ENCODE results near the gene PRICKLE1.

PRICKLE1 gene

DNA sequence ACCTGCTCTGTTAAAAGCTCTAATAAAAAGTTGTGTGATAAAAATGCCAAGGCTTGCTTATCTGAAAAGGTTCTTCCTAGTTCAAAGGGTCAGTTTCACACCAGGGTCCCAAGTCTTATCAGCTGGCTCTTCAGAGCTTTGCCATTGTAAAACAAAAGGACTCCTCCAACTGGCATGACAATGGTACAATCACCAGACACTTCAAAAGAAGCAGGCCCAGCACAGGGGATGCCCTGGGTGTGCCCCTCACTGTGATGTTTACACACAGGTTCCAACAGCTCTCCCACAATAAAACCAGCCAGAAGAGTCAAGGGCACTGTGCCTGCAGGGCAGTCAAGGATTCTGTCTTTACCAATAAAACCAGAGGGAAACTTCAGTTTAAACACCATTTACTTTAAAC, 78.7 kb downstream of the PRICKLE1 start:
- TF ChIP-seq TAF1 (IDR thresholded peaks at IDR 0.05; ENCODE audit: borderline replicate concordance, insufficient read depth, low read length) (no peak), POLR2AphosphoS5 (IDR thresholded peaks at IDR 0.05; ENCODE audit: low read depth, low read length) (no peak), SIN3A (IDR thresholded peaks at IDR 0.05; ENCODE audit: borderline replicate concordance, insufficient read depth, low read length) (no peak), FOXP2 (optimal IDR thresholded peaks at IDR 0.05; ENCODE audit: borderline replicate concordance, extremely low read depth, extremely low read length, insufficient read depth) (no peak), REST (IDR thresholded peaks at IDR 0.05; ENCODE audit: insufficient read depth in 1 of 2, low read depth in 2 of 2, low read length in 2 of 2) (no peak)

DNA sequence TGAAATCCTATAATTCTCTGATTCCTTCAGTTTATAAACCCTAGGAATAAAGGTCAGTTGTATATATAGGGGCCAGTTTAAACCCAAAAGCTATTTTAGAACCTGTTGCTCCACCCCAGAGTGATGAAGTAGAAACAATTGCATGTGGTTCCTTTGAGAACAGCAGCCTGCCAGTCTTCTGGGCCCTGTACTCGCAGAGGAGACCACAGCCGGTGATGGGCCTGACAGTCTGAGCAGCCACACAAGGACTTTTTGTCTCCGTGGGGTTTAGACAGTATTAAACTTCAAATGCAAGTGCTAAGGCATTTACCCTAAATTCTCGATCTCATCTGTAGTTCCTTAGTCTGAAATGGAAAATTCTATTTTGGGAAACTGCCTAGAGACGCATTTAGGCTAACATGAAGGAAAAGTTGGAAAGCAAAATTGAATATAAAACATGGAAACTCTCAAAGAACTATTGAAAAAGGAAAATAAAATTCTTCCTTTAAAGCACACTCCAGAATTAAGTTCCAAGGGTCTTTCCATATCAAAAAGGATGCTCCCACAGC, 80.6 kb downstream of the PRICKLE1 start:
- no peak for TF ChIP-seq TAF1 (IDR thresholded peaks at IDR 0.05; ENCODE audit: borderline replicate concordance, insufficient read depth, low read length)
- no peak for TF ChIP-seq POLR2AphosphoS5 (IDR thresholded peaks at IDR 0.05; ENCODE audit: low read depth, low read length)
- TF ChIP-seq FOXP2 (optimal IDR thresholded peaks at IDR 0.05; ENCODE audit: borderline replicate concordance, extremely low read depth, extremely low read length, insufficient read depth), result no peak
- TF ChIP-seq REST (IDR thresholded peaks at IDR 0.05; ENCODE audit: insufficient read depth in 1 of 2, low read depth in 2 of 2, low read length in 2 of 2), result no peak
- TF ChIP-seq SIN3A (IDR thresholded peaks at IDR 0.05; ENCODE audit: borderline replicate concordance, insufficient read depth, low read length), result no peak

GRCh38 chr12:42507565-42507964, 82.0 kb downstream of the PRICKLE1 start:
- TF ChIP-seq TAF1 (IDR thresholded peaks at IDR 0.05; ENCODE audit: borderline replicate concordance, insufficient read depth, low read length) (no peak), POLR2AphosphoS5 (IDR thresholded peaks at IDR 0.05; ENCODE audit: low read depth, low read length) (no peak), REST (IDR thresholded peaks at IDR 0.05; ENCODE audit: insufficient read depth in 1 of 2, low read depth in 2 of 2, low read length in 2 of 2) (no peak), FOXP2 (optimal IDR thresholded peaks at IDR 0.05; ENCODE audit: borderline replicate concordance, extremely low read depth, extremely low read length, insufficient read depth) (no peak), SIN3A (IDR thresholded peaks at IDR 0.05; ENCODE audit: borderline replicate concordance, insufficient read depth, low read length) (no peak)

GRCh38 chr12:42507081-42507480, 82.5 kb downstream of the PRICKLE1 start:
- TF ChIP-seq SIN3A (IDR thresholded peaks at IDR 0.05; ENCODE audit: borderline replicate concordance, insufficient read depth, low read length) (no peak), FOXP2 (optimal IDR thresholded peaks at IDR 0.05; ENCODE audit: borderline replicate concordance, extremely low read depth, extremely low read length, insufficient read depth) (no peak), REST (IDR thresholded peaks at IDR 0.05; ENCODE audit: insufficient read depth in 1 of 2, low read depth in 2 of 2, low read length in 2 of 2) (no peak), POLR2AphosphoS5 (IDR thresholded peaks at IDR 0.05; ENCODE audit: low read depth, low read length) (no peak), TAF1 (IDR thresholded peaks at IDR 0.05; ENCODE audit: borderline replicate concordance, insufficient read depth, low read length) (no peak)

DNA sequence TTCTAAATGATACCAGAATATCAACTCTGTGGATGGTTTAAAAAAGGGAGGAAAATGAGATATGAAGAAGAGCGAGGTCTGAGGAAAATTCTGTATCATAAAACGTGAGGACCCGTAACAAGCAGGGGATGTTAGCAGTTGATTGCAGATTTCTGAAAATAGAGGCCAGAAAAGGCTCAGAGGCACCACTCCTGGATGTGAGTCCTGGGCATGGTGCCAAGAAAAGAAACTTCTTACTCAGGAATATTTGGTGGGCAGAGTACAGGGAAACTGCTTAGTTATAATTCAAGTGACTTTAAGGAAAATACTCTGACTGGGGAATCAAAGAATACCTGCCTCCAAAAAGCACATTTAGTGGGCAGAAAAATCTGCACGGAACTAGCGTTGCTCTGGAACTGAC, 85.5 kb downstream of the PRICKLE1 start:
- TF ChIP-seq SIN3A (IDR thresholded peaks at IDR 0.05; ENCODE audit: borderline replicate concordance, insufficient read depth, low read length) (no peak), FOXP2 (optimal IDR thresholded peaks at IDR 0.05; ENCODE audit: borderline replicate concordance, extremely low read depth, extremely low read length, insufficient read depth) (no peak), REST (IDR thresholded peaks at IDR 0.05; ENCODE audit: insufficient read depth in 1 of 2, low read depth in 2 of 2, low read length in 2 of 2) (no peak), TAF1 (IDR thresholded peaks at IDR 0.05; ENCODE audit: borderline replicate concordance, insufficient read depth, low read length) (no peak), POLR2AphosphoS5 (IDR thresholded peaks at IDR 0.05; ENCODE audit: low read depth, low read length) (no peak)
